HG03175 (cell line): ENCODE results near the gene MAP2K2.
A peak's percentile ranks its signal among the peaks of the same experiment; 100 is the strongest.
"Not testable (repeated sequence)": the region's sequence is repeated elsewhere in the genome, so short reads cannot be mapped to it uniquely, and the experiment has no call there.

Experiments used
- ATAC-seq: cut with Tn5 transposase; IDR thresholded peaks from one replicate; pipeline ENCODE4 v1.9.1; 2021; ENCODE audit warnings: mild to moderate bottlenecking, moderate library complexity; ENCODE audit not compliant: unreplicated experiment

MAP2K2 gene

GRCh38 chr19:4134351-4134750 lies 10.4 kb upstream of the MAP2K2 start:
- no peak for ATAC-seq

GRCh38 chr19:4130744-4131438 lies 7.0 kb upstream of the MAP2K2 start:
- no peak for ATAC-seq

DNA sequence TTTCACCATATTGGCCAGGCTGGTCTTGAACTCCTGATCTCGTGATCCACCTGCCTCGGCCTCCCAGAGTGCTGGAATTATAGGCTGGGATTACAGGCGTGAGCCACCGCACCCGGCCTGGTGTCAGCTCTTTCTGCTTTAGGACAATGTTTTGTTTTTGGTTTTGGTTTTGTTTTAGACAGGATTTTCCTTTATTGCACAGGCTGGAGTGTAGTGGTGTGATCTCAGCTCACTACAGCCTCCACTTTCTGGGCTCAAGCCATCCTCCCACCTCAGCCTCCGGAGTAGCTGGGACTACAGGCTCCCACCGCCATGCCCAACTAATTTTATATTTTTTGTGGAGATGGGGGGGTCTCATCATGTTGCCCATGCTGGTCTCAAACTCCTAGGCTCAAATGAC lies 5.1 kb upstream of the MAP2K2 start:
- ATAC-seq, result not testable (repeated sequence)

- ATAC-seq, result not testable (repeated sequence)
These were observed 3.4 kb upstream of the MAP2K2 start for GRCh38 chr19:4127322-4127721.

DNA sequence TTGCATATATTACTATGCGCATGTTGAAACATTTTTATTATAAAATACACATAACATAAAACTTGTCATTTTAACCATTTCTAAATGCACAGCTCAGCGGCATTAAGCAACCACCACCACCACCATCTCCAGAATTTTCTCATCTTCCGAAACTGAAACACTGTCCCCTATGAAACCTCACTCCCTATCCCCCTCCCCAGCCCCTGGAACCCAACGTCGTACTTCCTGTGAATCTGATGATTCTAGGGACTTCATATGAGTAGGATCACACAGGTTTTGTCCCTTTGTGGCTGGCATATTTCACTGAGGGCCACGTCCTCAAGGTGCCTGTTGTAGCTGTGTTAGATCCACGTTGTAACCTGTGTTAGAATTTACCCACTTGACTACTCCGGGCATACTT lies 716 bp upstream of the MAP2K2 start:
- no peak for ATAC-seq

- no peak for ATAC-seq
These were observed 1.4 kb downstream of the MAP2K2 start for GRCh38 chr19:4122480-4122879.

- ATAC-seq, result no peak
These were observed 2.1 kb downstream of the MAP2K2 start for GRCh38 chr19:4121815-4122214.

DNA sequence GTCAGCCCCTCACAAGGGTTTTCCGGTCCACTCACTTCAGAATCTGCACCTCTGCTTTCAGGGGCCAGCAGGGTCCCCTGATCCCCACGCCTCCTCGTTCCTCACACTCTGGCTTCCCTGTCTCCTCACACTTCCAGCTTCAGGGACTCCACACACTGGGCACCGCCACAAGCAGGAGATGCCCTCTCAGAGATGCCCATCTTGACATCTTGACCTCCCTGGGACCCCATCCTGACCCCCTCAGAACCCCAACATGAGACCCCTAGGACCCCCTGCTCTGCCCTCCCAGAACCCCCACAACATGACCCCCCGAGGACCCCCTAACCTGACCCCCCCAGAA lies 2.7 kb downstream of the MAP2K2 start:
- ATAC-seq, result no peak

GRCh38 chr19:4120559-4121272 lies 3.2 kb downstream of the MAP2K2 start:
- ATAC-seq, result no peak

DNA sequence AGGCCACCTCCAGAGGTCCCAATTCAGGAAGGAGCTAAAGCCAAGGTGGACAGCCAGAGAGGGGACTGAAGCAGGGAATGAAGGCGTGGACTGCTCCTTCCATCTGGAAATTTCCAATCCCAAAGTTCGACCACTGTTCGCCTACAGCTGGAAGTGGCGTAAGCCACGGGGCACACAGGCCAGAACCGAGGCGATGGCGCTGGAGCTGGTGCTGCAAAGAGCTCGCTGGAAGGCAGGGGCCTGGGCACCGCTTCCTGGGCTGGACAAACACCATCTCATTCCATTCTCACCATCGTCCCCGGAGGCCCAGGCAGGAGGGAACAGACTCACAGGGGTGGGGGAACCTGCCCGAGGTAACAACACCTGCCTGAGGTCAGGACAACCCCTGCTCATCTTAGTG lies 4.2 kb downstream of the MAP2K2 start:
- no peak for ATAC-seq

DNA sequence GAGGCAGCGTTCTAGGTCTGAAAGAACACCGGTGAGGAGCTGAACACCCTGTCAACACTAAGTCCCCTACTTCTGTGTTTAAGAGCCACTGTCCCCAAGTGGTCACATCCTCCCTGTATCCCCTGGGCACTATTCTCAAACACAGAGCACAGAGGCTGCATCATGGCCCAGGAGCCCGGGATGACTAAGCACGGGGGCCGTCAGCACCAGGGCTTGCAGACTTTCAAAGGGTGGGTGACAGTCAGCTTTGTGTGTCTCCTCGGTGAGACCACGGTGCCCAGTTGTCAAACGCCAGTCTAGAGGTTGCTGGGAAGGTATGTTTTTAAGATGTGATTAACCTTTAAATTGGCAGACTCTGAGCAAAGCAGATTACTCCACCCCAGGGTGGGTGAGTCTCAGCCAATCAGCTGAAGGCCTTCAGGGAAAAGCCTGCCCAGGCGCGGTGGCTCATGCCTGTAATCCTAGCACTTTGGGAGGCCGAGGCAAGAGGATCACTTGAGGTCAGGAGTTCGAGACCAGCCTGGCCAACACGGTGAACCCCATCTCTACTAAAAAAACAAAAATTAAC lies 8.0 kb downstream of the MAP2K2 start:
- ATAC-seq, result no peak

DNA sequence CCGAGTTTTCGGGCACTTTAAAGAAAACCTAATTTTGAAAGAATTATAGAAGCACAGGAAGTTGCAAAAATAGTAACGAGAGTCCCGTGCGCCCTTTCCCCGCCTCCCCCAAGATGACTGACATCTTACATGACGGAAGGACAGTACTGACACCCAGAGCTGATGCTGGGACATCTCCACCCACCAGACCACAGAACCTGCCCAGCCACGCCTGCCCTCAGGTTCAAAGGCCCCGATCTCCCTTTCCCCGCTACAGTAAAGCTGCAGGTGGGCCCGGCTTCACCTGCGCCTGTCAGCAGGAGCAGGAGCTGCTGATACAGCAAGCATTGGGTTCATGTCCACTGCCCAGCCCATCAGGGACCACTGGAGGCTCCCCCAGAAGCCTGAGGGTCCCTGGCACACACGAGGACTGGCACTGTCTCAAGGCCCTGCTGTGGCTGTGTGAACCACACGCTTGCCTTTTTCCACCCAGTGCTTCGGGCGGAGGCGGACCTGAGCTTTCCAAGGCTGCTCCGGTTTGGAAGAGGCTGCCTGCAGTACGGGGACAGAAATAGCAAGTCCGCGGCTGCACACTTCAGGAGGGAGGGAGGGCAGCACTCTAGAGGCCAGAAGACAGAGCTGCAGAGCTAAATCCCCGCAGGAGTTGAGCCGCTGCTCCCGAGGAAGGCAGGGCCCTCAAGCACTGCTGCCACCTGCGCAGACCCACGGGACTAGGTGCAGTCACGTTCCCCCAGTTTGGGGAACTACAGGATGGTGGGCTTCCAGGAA lies 8.7 kb downstream of the MAP2K2 start:
- peak; percentile 90 for ATAC-seq

GRCh38 chr19:4114181-4114580 lies 9.7 kb downstream of the MAP2K2 start:
- no peak for ATAC-seq

DNA sequence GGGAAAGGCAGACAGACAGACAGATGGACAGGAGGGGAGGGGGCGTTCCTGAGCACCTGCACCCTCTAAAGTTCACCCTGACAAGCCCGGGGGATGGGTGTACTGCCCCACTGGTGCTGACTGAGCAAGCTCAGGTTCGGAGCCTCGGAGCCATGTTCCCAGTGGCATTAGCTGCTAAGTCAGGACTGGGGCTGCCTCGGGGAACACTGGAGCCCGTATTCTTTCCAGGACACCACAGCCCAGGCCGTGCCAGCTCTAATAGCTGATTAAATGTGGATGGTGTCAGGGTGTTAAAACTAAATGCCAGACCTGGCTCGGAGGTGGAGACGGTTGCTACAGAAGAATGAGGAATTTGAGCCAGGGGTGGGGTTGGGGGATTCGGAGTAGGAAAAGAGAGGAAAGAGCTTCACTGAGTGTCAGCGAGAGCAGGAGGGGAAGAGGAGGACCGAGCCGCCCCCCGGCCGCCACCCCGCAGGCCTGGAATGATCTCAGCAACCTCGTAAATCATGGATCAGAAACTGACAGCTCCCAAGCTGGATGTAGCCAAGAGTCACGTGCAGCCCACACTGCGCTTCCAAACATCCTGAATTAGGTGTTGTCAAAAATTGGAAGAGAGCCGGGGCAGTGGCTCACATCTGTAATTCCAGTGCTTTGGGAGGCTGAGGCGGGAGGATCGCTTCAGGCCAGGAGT lies 10.4 kb downstream of the MAP2K2 start:
- ATAC-seq, result no peak

GRCh38 chr19:4112367-4112766 lies 11.6 kb downstream of the MAP2K2 start:
- no peak for ATAC-seq

- ATAC-seq, result no peak
These were observed 14.3 kb downstream of the MAP2K2 start for GRCh38 chr19:4109626-4109945.

DNA sequence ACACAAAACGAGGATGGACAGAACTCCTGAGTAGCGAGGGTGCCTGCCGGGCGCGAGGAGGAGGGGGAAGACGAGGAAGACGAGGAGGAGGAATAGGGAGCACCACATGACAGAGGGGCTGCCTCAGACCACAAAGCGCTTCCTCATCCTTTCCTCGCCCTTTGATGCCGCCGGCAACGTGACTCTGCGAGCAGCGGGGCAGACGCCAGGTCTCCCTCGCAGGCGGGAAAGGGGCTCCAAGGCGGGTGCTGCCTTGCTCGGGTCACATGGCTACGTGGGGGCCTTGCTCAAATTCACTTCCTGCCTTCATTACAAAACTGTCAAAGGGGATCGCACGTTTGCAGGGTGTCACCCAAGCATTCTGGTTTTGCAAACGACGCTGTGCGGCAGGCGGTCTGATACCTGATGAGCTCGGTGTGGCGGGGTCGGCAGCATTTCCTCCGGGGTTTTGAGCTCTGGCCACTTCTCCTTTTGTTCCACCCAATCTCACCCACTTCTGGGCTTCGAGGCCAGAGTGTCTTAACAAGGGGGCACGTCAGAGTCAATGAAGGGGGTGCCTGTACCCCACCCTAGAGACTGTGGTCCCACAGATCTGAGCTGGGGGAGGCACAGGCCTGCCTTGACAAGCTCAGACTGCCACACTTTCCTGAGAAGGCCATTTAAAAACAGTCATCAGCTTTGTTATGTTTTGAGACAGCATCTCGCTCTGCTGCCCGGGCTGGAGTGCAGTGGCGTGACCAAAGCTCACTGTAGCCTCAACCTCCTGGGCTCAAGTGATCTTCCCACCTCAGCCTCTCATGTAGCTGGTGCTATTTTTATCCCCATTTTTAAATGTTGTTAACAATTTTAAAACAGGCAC lies 14.9 kb downstream of the MAP2K2 start:
- peak; percentile 67 for ATAC-seq

- no peak for ATAC-seq
These were observed 20.9 kb downstream of the MAP2K2 start for GRCh38 chr19:4103080-4103433.

DNA sequence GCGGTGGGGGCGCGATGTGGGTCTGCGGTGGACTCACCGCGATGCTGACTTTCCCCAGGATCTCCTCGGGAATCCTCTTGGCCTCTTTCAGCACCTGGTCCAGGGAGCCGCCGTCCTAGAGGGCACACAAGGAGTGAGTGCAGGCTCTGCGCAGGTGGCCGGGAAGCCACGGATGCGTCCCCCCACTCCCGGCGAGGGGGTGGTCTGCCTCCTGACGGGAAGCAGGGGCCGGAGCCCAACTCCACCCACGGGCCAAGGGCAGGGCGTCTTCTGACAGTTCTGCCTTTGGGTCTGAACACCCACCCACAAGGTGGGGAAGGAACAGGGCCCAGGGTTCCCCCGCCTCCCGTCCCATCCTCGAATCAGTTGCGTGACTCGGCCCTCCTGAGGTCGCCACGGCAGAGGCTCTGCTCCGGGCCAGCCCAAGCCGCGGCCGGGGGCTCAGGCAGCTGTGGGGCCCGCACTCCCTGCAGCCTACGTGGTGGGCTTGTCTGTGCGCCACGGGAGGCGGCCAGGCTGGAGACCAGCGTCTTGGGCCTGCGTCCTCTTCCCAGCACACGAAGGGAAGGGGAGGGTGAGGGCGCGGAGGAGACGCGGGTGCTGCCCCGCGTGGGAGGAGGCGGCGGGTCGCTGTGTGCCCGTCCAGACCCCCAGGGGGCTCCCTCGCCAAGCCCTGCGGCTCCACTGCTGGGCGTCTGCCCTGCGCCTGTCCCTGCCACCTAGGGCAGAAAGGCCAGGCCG lies 21.4 kb downstream of the MAP2K2 start:
- no peak for ATAC-seq

DNA sequence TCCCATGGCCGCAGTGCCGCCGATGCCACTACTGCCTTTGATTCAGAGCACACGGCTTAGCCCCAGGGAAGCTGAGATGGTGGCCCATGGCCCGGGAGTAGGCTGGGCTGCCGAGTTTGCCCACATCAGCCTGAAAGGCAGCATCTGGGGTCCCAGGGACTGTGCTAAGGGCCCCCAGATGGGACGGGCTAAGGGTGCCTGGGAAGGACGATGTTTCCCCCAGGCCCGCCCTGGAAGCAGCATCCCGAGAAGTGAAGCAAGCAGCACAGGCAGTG lies 22.5 kb downstream of the MAP2K2 start:
- no peak for ATAC-seq
